CD14-positive monocyte (primary cell): ENCODE data around the gene REL. TPM values are rescaled to one million over a fixed set of nuclear protein-coding genes. Genes with fewer than 3 reads are reported as not detected.
"Not testable (repeated sequence)": the region's sequence is repeated elsewhere in the genome, so short reads cannot be mapped to it uniquely, and the experiment has no call there.

Source experiments
- DNase-seq, 3 donors: peaks; one replicate each; pipeline ENCODE4 v3.0.0-alpha.2; 2011 to 2022
- H2AFZ ChIP-seq: 2 replicates; pipeline ENCODE4 v1.6.0; 2012; ENCODE audit warnings: mild to moderate bottlenecking, low read depth, low read length, inconsistent platforms; ENCODE audit not compliant: insufficient read depth, poor library complexity, severe bottlenecking
- H3K27ac ChIP-seq, 2 donors: 1 replicate in 1 of 2; 2 replicates in 1 of 2; pipeline ENCODE4 v1.5.1; 2012 to 2013; ENCODE audit warnings: low read length in 2 of 2, control low read depth in 1 of 2, inconsistent platforms in 1 of 2, low read depth in 1 of 2, mild to moderate bottlenecking in 1 of 2
- H3K27me3 ChIP-seq, 2 donors: one replicate each; pipeline versions ENCODE4 v1.6.0 to v1.6.1; 2011 to 2013; ENCODE audit warnings: low read length in 2 of 2; ENCODE audit not compliant: control insufficient read depth in 2 of 2, insufficient read depth in 2 of 2
- H3K36me3 ChIP-seq, 2 donors: replicated peaks in 1 of 2; 1 replicate in 1 of 2; 2 replicates in 1 of 2; pipeline versions ENCODE4 v1.5.1 to v1.6.1; 2012 to 2013; ENCODE audit warnings: low read length in 2 of 2, control low read depth in 1 of 2, inconsistent platforms in 1 of 2, mild to moderate bottlenecking in 1 of 2; ENCODE audit not compliant: insufficient read depth in 2 of 2, control insufficient read depth in 1 of 2
- H3K4me1 ChIP-seq, 2 donors: 1 replicate in 1 of 2; 2 replicates in 1 of 2; pipeline versions ENCODE4 v1.5.1 to v1.6.1; 2012 to 2013; ENCODE audit warnings: low read length in 2 of 2, control low read depth in 1 of 2, inconsistent platforms in 1 of 2, mild to moderate bottlenecking in 1 of 2, moderate library complexity in 1 of 2; ENCODE audit not compliant: insufficient read depth in 2 of 2, control insufficient read depth in 1 of 2
- H3K4me2 ChIP-seq: replicated peaks from 2 replicates; pipeline ENCODE3; 2012; ENCODE audit warnings: low read length, moderate library complexity, mild to moderate bottlenecking; ENCODE audit not compliant: poor library complexity, severe bottlenecking; ENCODE audit errors: extremely low read depth
- H3K4me3 ChIP-seq, 3 experiments: fragments of 200-600 bp in 1 of 3; sonication (generic) in 1 of 3; replicated peaks in 1 of 3; 1 replicate in 2 of 3; 2 replicates in 1 of 3; pipeline ENCODE4 v1.5.1; 2011 to 2013; ENCODE audit warnings: low read length in 3 of 3, mild to moderate bottlenecking in 3 of 3, control low read depth in 2 of 3, low read depth in 2 of 3, inconsistent platforms in 1 of 3, moderate library complexity in 1 of 3
- H3K79me2 ChIP-seq: 2 replicates; pipeline ENCODE4 v1.6.0; 2012; ENCODE audit warnings: mild to moderate bottlenecking, control low read depth, inconsistent platforms, low read length, moderate library complexity; ENCODE audit not compliant: insufficient read depth
- H3K9ac ChIP-seq: 2 replicates; pipeline ENCODE4 v1.6.0; 2017; ENCODE audit warnings: low read length, mild to moderate bottlenecking; ENCODE audit not compliant: insufficient read depth, poor library complexity, severe bottlenecking
- H3K9me3 ChIP-seq, 2 donors: replicated peaks in 1 of 2; 1 replicate in 1 of 2; 2 replicates in 1 of 2; pipeline versions ENCODE4 v1.5.1 to v1.6.1; 2012 to 2013; ENCODE audit warnings: low read length in 2 of 2, control low read depth in 1 of 2; ENCODE audit not compliant: control insufficient read depth in 1 of 2, insufficient read depth in 1 of 2
- H4K20me1 ChIP-seq: 2 replicates; pipeline ENCODE4 v1.6.0; 2012; ENCODE audit warnings: mild to moderate bottlenecking, low read length, control low read depth, moderate library complexity; ENCODE audit not compliant: insufficient read depth
- H3K27ac Mint-ChIP-seq, 7 donors: one replicate each; pipeline ENCODE4 v1.8.0; 2020; ENCODE audit warnings: mild to moderate bottlenecking in 7 of 7, mixed read lengths in 7 of 7, moderate library complexity in 6 of 7, inconsistent platforms in 2 of 7
- H3K27me3 Mint-ChIP-seq, 3 donors: one replicate each; pipeline ENCODE4 v1.8.0; 2021 to 2022; ENCODE audit warnings: low read depth in 3 of 3, mild to moderate bottlenecking in 3 of 3, mixed read lengths in 3 of 3, moderate library complexity in 3 of 3, inconsistent platforms in 1 of 3
- H3K36me3 Mint-ChIP-seq, 2 donors: one replicate each; pipeline ENCODE4 v1.8.0; 2020; ENCODE audit warnings: mixed read lengths in 2 of 2, inconsistent platforms in 1 of 2, mild to moderate bottlenecking in 1 of 2
- H3K4me1 Mint-ChIP-seq: one replicate; pipeline ENCODE4 v1.8.0; 2020; ENCODE audit warnings: mild to moderate bottlenecking, mixed read lengths
- H3K4me3 Mint-ChIP-seq, 2 donors: one replicate each; pipeline ENCODE4 v1.8.0; 2020; ENCODE audit warnings: mild to moderate bottlenecking in 2 of 2, mixed read lengths in 2 of 2, moderate library complexity in 1 of 2
- H3K9me3 Mint-ChIP-seq, 7 donors: one replicate each; pipeline ENCODE4 v1.8.0; 2020 to 2022; ENCODE audit warnings: mixed read lengths in 7 of 7, mild to moderate bottlenecking in 6 of 7, moderate library complexity in 6 of 7, inconsistent platforms in 2 of 7
- CTCF ChIP-seq: fragments of 200-600 bp; IDR thresholded peaks from one replicate; pipeline ENCODE4 v1.8.0; 2022; ENCODE audit warnings: antibody characterized with exemption, mild to moderate bottlenecking
- WGBS: methylation state at CpG from one replicate; pipeline ENCODE4 v1.1.5; 2013; ENCODE audit warnings: missing lambda C conversion rate; ENCODE audit not compliant: insufficient coverage; 5-methylcytosine and 5-hydroxymethylcytosine counted together
- intact Hi-C, 2 donors: fragments of 100-400 bp; cut with micrococcal nuclease; formaldehyde crosslinking; loops; one replicate each; pipeline versions ENCODE4 v1.15.0 to v1.15.1; 2023
- polyA plus RNA-seq, 3 donors: library from polyadenylated mRNA; depleted of rRNA in 1 of 3; unstranded in 2 of 3; stranded (reverse) in 1 of 3; fragments of 300-500 nt in 2 of 3; fragments of >200 nt in 1 of 3; fragmentation: Illumina TruSeq in 2 of 3; gene quantifications; 1 replicate in 2 of 3; 2 replicates in 1 of 3; pipeline ENCODE4 v1.2.3, GENCODE V29; 2012 to 2021

Gene REL
- polyA plus RNA-seq, 3 donors: 18.3 to 34.3 (median 20.3) TPM

DNA sequence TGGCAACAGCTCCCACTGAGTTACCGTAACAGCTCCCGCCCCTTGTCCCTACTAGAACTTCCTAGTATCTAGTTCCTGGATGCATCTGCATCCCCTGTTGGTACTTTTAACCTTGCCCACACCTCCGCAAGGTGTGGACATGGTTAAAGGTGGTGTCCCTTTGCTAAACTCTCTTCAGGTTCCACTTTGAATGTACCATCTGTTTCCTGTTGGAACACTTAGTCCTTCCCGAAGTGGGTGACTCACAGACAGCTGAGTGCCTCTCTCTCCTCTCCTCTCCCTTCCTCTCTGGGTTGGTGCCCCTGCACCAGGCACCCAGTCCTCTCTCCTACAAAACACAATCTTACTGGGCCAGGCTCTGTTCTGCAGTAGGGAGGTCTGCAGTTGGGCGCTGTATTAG, 19.6 kb upstream of the REL start:
- H2AFZ ChIP-seq: no peak overlapping the region

GRCh38 chr2:60862642-60863041, 18.7 kb upstream of the REL start:
- Histone ChIP-seq H3K9ac (no peak overlapping the region), H3K27me3 (no peaks in the 10 kb centered on the region), H4K20me1 (no peaks in the 10 kb centered on the region), H3K4me3 (no peak overlapping the region), H3K36me3 (no peaks in the 10 kb centered on the region), H3K4me1 (peaks cover 44 to 46% of the 10 kb centered on the region in 2 donors), H3K4me2 (no peak overlapping the region), H3K27ac (no peak overlapping the region), H3K79me2 (no peaks in the 10 kb centered on the region), H2AFZ (no peak overlapping the region), H3K9me3 (peaks cover 17 to 25% of the 10 kb centered on the region in 2 donors)
- Mint-ChIP-seq H3K4me1 (peaks cover 51% of the 10 kb centered on the region), H3K9me3 (peaks cover 14 to 28% (median 25%) of the 10 kb centered on the region in 7 donors), H3K27ac (peak overlapping the region in 2 of 7 donors; percentile 7 to 11), H3K27me3 (peaks cover 0 to 2% (median 0%) of the 10 kb centered on the region in 3 donors), H3K36me3 (peaks cover 11 to 26% of the 10 kb centered on the region in 2 donors), H3K4me3 (peak overlapping the region in 1 of 2 donors; percentile 31)
- peak in 2 of 3 donors; percentile 42 to 50 for DNase-seq
- 80% methylated on average over 1 of the region's 1 CpG for WGBS
- TF ChIP-seq CTCF: no peak
- intact Hi-C loops: no loop called here

More for the DNA sequence above, 19.6 kb upstream of the REL start:
- Histone ChIP-seq H3K36me3 (no peaks in the 10 kb centered on the region), H3K4me2 (no peak overlapping the region), H3K4me3 (peak overlapping the region in 1 of 3 experiments; percentile 8), H4K20me1 (no peaks in the 10 kb centered on the region), H3K27ac (no peak overlapping the region), H3K9me3 (peaks cover 17 to 23% of the 10 kb centered on the region in 2 donors), H3K27me3 (no peaks in the 10 kb centered on the region), H3K4me1 (peaks cover 44 to 46% of the 10 kb centered on the region in 2 donors), H3K79me2 (no peaks in the 10 kb centered on the region), H3K9ac (no peak overlapping the region)
- H3K9me3 Mint-ChIP-seq: peaks cover 11 to 25% (median 23%) of the 10 kb centered on the region in 7 donors
- peaks cover 0 to 2% (median 0%) of the 10 kb centered on the region in 3 donors for H3K27me3 Mint-ChIP-seq
- H3K36me3 Mint-ChIP-seq: peaks cover 5 to 19% of the 10 kb centered on the region in 2 donors
- H3K27ac Mint-ChIP-seq: peak overlapping the region in 5 of 7 donors; percentile 33 to 85 (median 68)
- peak overlapping the region in 1 of 2 donors; percentile 17 for H3K4me3 Mint-ChIP-seq
- intact Hi-C loops: no loop called here
- no peak for TF ChIP-seq CTCF
- peak in 2 of 3 donors; percentile 34 to 65 for DNase-seq
- WGBS: 73% methylated on average over 3 of the region's 5 CpGs
- H3K4me1 Mint-ChIP-seq: peaks cover 53% of the 10 kb centered on the region

- not testable (repeated sequence) for H3K27ac Mint-ChIP-seq, H3K36me3 ChIP-seq, H3K4me3 Mint-ChIP-seq, H3K9ac ChIP-seq, H3K79me2 ChIP-seq, H3K4me3 ChIP-seq, H3K27ac ChIP-seq, H3K27me3 ChIP-seq, H4K20me1 ChIP-seq, H3K27me3 Mint-ChIP-seq, H3K4me2 ChIP-seq, H2AFZ ChIP-seq
- peaks cover 39 to 49% of the 10 kb centered on the region in 2 donors for H3K4me1 ChIP-seq
- WGBS: no CpG with 5 or more reads among the region's 3 CpGs
- Mint-ChIP-seq H3K9me3 (peaks cover 16 to 34% (median 25%) of the 10 kb centered on the region in 7 donors), H3K36me3 (peaks cover 12 to 28% of the 10 kb centered on the region in 2 donors), H3K4me1 (peaks cover 45% of the 10 kb centered on the region)
- H3K9me3 ChIP-seq: peaks cover 17 to 25% of the 10 kb centered on the region in 2 donors
- DNase-seq: peak in 1 of 3 donors; percentile 65
- intact Hi-C loops: loop anchor here in 1 of 2 donors (5.0 kb wide), 1 partner anchor 68 kb away; no protein-coding TSS in a partner anchor
Observed at GRCh38 chr2:60865361-60865760, 16.0 kb upstream of the REL start.
